ENCODE results near the gene TRIM28. TPM values are rescaled to one million over a fixed set of nuclear protein-coding genes. Genes with fewer than 3 reads are reported as not detected.

TRIM28 gene
- total RNA-seq (2022) (837 and 863 TPM in 2 replicates), Bru-seq, nascent RNA (percentile 97 among the genes with signal in this experiment), BruChase-seq, experiment 1, labeled RNA remaining after a 2-hour chase (percentile 98 among the genes with signal in this experiment), BruChase-seq, experiment 2, labeled RNA remaining after a 6-hour chase (percentile 99 among the genes with signal in this experiment)
- long read RNA-seq, transcript TRIM28-201 (17 exons, 2,960 nt) = major isoform, 384 of 523 reads
- long read RNA-seq, partial matches to known transcripts = 92 of 523 reads
- long read RNA-seq, other reads (novel, unspliced or antisense) = 42 of 523 reads

- CTCF ChIA-PET = interaction anchor here (1.0 to 1.6 kb wide), 7 partner anchors 11 to 32 kb away, joined by 3 to 22 read pairs (median 5); partner anchors contain the start of genes CHMP2A and ZBTB45
- peaks cover 54% of the 10 kb centered on the region for H3K36me3 Mint-ChIP-seq (ENCODE audit: insufficient read depth, unreplicated experiment)
Observed at GRCh38 chr19:58543826-58544590, at the start of gene TRIM28. TSS of gene TRIM28 (plus strand) at chr19:58544064. CDS start at chr19:58544758, 694 bp downstream.

GRCh38 chr19:58497634-58498170, 46.2 kb upstream of the TRIM28 start:
- no peak overlapping the region for H3K4me3 ChIP-seq (ENCODE audit: low read depth, low read length)
- CTCF ChIA-PET = no interaction called here

More at GRCh38 chr19:58543826-58544590, at the start of gene TRIM28:
- no peaks in the 10 kb centered on the region for H3K9me3 Mint-ChIP-seq (ENCODE audit: unreplicated experiment)
- peak; percentile 99 for DNase-seq
- peaks cover 14% of the 10 kb centered on the region for H3K4me1 Mint-ChIP-seq (ENCODE audit: low read depth, unreplicated experiment)
- POLR2A ChIA-PET = interaction anchor here (0.5 to 1.4 kb wide), 19 partner anchors 10 to 217 kb away, joined by 3 to 40 read pairs (median 5); partner anchors contain the start of genes CHMP2A, MZF1, ZBTB45 and ZNF497
- peak within 1 kb of the TSS; percentile 92 for H3K4me3 Mint-ChIP-seq (ENCODE audit: unreplicated experiment)
- peaks cover 11% of the 10 kb centered on the region for H3K4me1 ChIP-seq
- no peaks in the 10 kb centered on the region for H3K27me3 ChIP-seq (replicated peaks; ENCODE audit: control insufficient read depth, insufficient read depth, low read length)
- H3K27ac Mint-ChIP-seq (ENCODE audit: unreplicated experiment) = peak within 1 kb of the TSS; percentile 97
- H3K27me3 Mint-ChIP-seq (ENCODE audit: insufficient read depth, unreplicated experiment) = peaks cover 9% of the 10 kb centered on the region
- H3K9me3 ChIP-seq = no peaks in the 10 kb centered on the region
- TF ChIP-seq, protein P1, sequence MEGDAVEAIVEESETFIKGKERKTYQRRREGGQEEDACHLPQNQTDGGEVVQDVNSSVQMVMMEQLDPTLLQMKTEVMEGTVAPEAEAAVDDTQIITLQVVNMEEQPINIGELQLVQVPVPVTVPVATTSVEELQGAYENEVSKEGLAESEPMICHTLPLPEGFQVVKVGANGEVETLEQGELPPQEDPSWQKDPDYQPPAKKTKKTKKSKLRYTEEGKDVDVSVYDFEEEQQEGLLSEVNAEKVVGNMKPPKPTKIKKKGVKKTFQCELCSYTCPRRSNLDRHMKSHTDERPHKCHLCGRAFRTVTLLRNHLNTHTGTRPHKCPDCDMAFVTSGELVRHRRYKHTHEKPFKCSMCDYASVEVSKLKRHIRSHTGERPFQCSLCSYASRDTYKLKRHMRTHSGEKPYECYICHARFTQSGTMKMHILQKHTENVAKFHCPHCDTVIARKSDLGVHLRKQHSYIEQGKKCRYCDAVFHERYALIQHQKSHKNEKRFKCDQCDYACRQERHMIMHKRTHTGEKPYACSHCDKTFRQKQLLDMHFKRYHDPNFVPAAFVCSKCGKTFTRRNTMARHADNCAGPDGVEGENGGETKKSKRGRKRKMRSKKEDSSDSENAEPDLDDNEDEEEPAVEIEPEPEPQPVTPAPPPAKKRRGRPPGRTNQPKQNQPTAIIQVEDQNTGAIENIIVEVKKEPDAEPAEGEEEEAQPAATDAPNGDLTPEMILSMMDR (IDR thresholded peaks at IDR 0.05; ENCODE audit: insufficient read depth in 1 of 2, low read depth in 1 of 2, low read length in 1 of 2, severe bottlenecking in 1 of 2, unreplicated experiment in 1 of 2) = no peak
- intact Hi-C loops (cut with micrococcal nuclease; ENCODE audit: unreplicated experiment) = loop anchor here (1.0 kb wide), 5 partner anchors 11 to 157 kb away; partner anchors contain the start of genes CHMP2A, RPS5 and ZBTB45
- peak within 1 kb of the TSS; percentile 87 for H3K4me3 ChIP-seq (ENCODE audit: low read depth, low read length)
- H3K36me3 ChIP-seq (ENCODE audit: control insufficient read depth, insufficient read depth, low read length) = peaks cover 18% of the 10 kb centered on the region
- BruUV-seq (replicated peaks) = TSS peak; percentile 100

More at GRCh38 chr19:58497634-58498170, 46.2 kb upstream of the TRIM28 start:
- H3K27me3 ChIP-seq (replicated peaks; ENCODE audit: control insufficient read depth, insufficient read depth, low read length) = no peaks in the 10 kb centered on the region
- BruUV-seq (replicated peaks) = no TSS peak
- no peaks in the 10 kb centered on the region for H3K9me3 ChIP-seq
- H3K36me3 ChIP-seq (ENCODE audit: control insufficient read depth, insufficient read depth, low read length) = no peaks in the 10 kb centered on the region
- intact Hi-C loops (cut with micrococcal nuclease; ENCODE audit: unreplicated experiment) = loop anchor here (2.0 kb wide), 2 partner anchors 31 to 111 kb away; partner anchors contain the start of genes RPS5 and ZNF324
- H3K36me3 Mint-ChIP-seq (ENCODE audit: insufficient read depth, unreplicated experiment) = no peaks in the 10 kb centered on the region
- H3K4me1 Mint-ChIP-seq (ENCODE audit: low read depth, unreplicated experiment) = peaks cover 7% of the 10 kb centered on the region
- peaks cover 12% of the 10 kb centered on the region for H3K9me3 Mint-ChIP-seq (ENCODE audit: unreplicated experiment)
- POLR2A ChIA-PET = no interaction called here
- TF ChIP-seq, protein P1 (IDR thresholded peaks at IDR 0.05; ENCODE audit: insufficient read depth in 1 of 2, low read depth in 1 of 2, low read length in 1 of 2, severe bottlenecking in 1 of 2, unreplicated experiment in 1 of 2) = no peak
- H3K27me3 Mint-ChIP-seq (ENCODE audit: insufficient read depth, unreplicated experiment) = no peaks in the 10 kb centered on the region
- no peak overlapping the region for H3K4me3 Mint-ChIP-seq (ENCODE audit: unreplicated experiment)
- no peak overlapping the region for H3K27ac Mint-ChIP-seq (ENCODE audit: unreplicated experiment)
- DNase-seq = no peak
- peaks cover 8% of the 10 kb centered on the region; the same call in 1 of the 2 replicates for H3K4me1 ChIP-seq
